ENCODE measurements around the gene IFNLR1. TPM values are rescaled to one million over a fixed set of nuclear protein-coding genes. Genes with fewer than 3 reads are reported as not detected.

Gene IFNLR1
- total and polyA plus RNA-seq, 2 experiments from 2014 or later: 6.4 to 7.5 TPM

GRCh38 chr1:24136956-24137539 is 50.0 kb downstream of the IFNLR1 start:
- TF ChIP-seq CTCF (IDR thresholded peaks at IDR 0.05; ENCODE audit: poor library complexity) (no peak), EZH2phosphoT487 (IDR thresholded peaks at IDR 0.05; ENCODE audit: low read depth, severe bottlenecking, unreplicated experiment) (no peak), EZH2 (IDR thresholded peaks at IDR 0.05; ENCODE audit: borderline replicate concordance) (no peak)
- H3K79me2 ChIP-seq: no peaks in the 10 kb centered on the region
- no peaks in the 10 kb centered on the region for H3K36me3 ChIP-seq (replicated peaks; ENCODE audit: insufficient read depth, low read depth)
- H3K27ac ChIP-seq: no peak overlapping the region
- H3K27me3 ChIP-seq: no peaks in the 10 kb centered on the region
- H4K20me1 ChIP-seq (ENCODE audit: insufficient read depth, poor library complexity, severe bottlenecking): no peaks in the 10 kb centered on the region
- WGBS (ENCODE audit: low lambda C conversion rate, missing lambda C conversion rate): 90% methylated on average over 15 of the region's 15 CpGs
- H3K9me3 ChIP-seq (ENCODE audit: low read depth): no peaks in the 10 kb centered on the region
- H3K4me2 ChIP-seq: no peak overlapping the region
- no peak overlapping the region for H3K4me3 ChIP-seq
- DNase-seq (ENCODE audit: low spot score): no peak
- peaks cover 3% of the 10 kb centered on the region for H3K4me1 ChIP-seq (ENCODE audit: insufficient read depth)
- H3K9me2 ChIP-seq (replicated peaks; ENCODE audit: insufficient read depth): no peaks in the 10 kb centered on the region
- no peak overlapping the region for H2AFZ ChIP-seq

DNA sequence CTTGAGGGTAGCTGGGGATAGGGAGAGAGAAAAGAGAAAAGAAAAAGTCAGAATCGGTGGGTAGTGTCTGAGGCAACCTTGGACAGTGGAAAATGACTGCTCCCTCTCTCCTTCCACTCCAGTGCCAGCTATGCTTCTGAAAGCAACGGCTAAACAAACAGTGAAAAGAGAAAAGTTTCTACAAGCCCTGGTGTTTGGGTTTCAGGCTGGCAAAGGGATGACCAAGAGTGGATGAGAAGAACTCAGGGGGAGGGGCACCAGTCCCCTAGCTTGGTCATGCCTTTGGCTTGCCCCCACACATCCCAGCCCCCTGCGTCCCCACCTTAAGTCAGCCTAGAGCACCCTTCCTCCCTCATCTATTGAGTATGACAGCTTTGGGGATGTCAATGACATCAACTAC is 52.7 kb downstream of the IFNLR1 start:
- H4K20me1 ChIP-seq (ENCODE audit: insufficient read depth, poor library complexity, severe bottlenecking): no peaks in the 10 kb centered on the region
- WGBS (ENCODE audit: low lambda C conversion rate, missing lambda C conversion rate): 88% methylated on average over 3 of the region's 3 CpGs
- DNase-seq (ENCODE audit: low spot score): no peak
- H3K79me2 ChIP-seq: no peaks in the 10 kb centered on the region
- H2AFZ ChIP-seq: no peak overlapping the region
- no peak overlapping the region for H3K27ac ChIP-seq
- no peaks in the 10 kb centered on the region for H3K4me1 ChIP-seq (ENCODE audit: insufficient read depth)
- no peaks in the 10 kb centered on the region for H3K9me2 ChIP-seq (replicated peaks; ENCODE audit: insufficient read depth)
- no peaks in the 10 kb centered on the region for H3K36me3 ChIP-seq (replicated peaks; ENCODE audit: insufficient read depth, low read depth)
- TF ChIP-seq CTCF (IDR thresholded peaks at IDR 0.05; ENCODE audit: poor library complexity) (no peak), EZH2 (IDR thresholded peaks at IDR 0.05; ENCODE audit: borderline replicate concordance) (no peak), EZH2phosphoT487 (IDR thresholded peaks at IDR 0.05; ENCODE audit: low read depth, severe bottlenecking, unreplicated experiment) (no peak)
- H3K9me3 ChIP-seq (ENCODE audit: low read depth): no peaks in the 10 kb centered on the region
- no peaks in the 10 kb centered on the region for H3K27me3 ChIP-seq
- H3K4me3 ChIP-seq: no peak overlapping the region
- no peak overlapping the region for H3K4me2 ChIP-seq

DNA sequence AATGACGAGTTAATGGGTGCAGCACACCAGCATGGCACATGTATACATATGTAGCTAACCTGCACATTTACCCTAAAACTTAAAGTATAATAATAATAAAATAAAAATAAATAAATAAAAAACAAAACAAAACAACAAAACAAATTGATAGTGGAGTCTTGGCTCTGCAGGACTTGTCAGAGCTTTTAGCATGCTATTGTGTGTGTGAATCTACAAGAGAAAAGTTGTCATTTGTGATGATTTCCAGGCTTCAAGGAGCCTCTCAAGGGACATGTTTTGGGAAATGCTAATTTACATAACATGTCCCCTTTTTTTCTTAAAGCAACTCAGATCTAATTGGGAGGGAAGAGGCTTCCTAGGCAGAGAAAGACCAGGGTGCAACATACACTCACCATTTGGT is 53.3 kb downstream of the IFNLR1 start:
- Histone ChIP-seq H3K27ac (no peak overlapping the region), H4K20me1 (ENCODE audit: insufficient read depth, poor library complexity, severe bottlenecking) (no peaks in the 10 kb centered on the region), H3K9me2 (replicated peaks; ENCODE audit: insufficient read depth) (no peaks in the 10 kb centered on the region), H2AFZ (no peak overlapping the region), H3K4me3 (no peak overlapping the region), H3K9me3 (ENCODE audit: low read depth) (no peaks in the 10 kb centered on the region), H3K4me1 (ENCODE audit: insufficient read depth) (no peaks in the 10 kb centered on the region), H3K4me2 (no peak overlapping the region), H3K27me3 (no peaks in the 10 kb centered on the region), H3K36me3 (replicated peaks; ENCODE audit: insufficient read depth, low read depth) (no peaks in the 10 kb centered on the region), H3K79me2 (no peaks in the 10 kb centered on the region)
- no peak for TF ChIP-seq EZH2 (IDR thresholded peaks at IDR 0.05; ENCODE audit: borderline replicate concordance)
- no peak for DNase-seq (ENCODE audit: low spot score)
- 95% methylated on average over 1 of the region's 1 CpG for WGBS (ENCODE audit: low lambda C conversion rate, missing lambda C conversion rate)

- Histone ChIP-seq H3K27ac (no peak overlapping the region), H3K4me1 (ENCODE audit: insufficient read depth) (no peaks in the 10 kb centered on the region)
- 94% methylated on average over 3 of the region's 3 CpGs for WGBS (ENCODE audit: low lambda C conversion rate, missing lambda C conversion rate)
Measured at GRCh38 chr1:24130385-24130784, 56.7 kb downstream of the IFNLR1 start.

More at GRCh38 chr1:24130385-24130784, 56.7 kb downstream of the IFNLR1 start:
- H3K27me3 ChIP-seq: no peaks in the 10 kb centered on the region
- no peak for DNase-seq (ENCODE audit: low spot score)
- H2AFZ ChIP-seq: no peak overlapping the region
- TF ChIP-seq CTCF (IDR thresholded peaks at IDR 0.05; ENCODE audit: poor library complexity): no peak
- TF ChIP-seq EZH2 (IDR thresholded peaks at IDR 0.05; ENCODE audit: borderline replicate concordance): no peak
- TF ChIP-seq EZH2phosphoT487 (IDR thresholded peaks at IDR 0.05; ENCODE audit: low read depth, severe bottlenecking, unreplicated experiment): no peak
- no peaks in the 10 kb centered on the region for H4K20me1 ChIP-seq (ENCODE audit: insufficient read depth, poor library complexity, severe bottlenecking)
- no peaks in the 10 kb centered on the region for H3K9me3 ChIP-seq (ENCODE audit: low read depth)
- H3K36me3 ChIP-seq (replicated peaks; ENCODE audit: insufficient read depth, low read depth): no peaks in the 10 kb centered on the region
- no peak overlapping the region for H3K4me2 ChIP-seq
- H3K79me2 ChIP-seq: no peaks in the 10 kb centered on the region
- no peak overlapping the region for H3K4me3 ChIP-seq
- H3K9me2 ChIP-seq (replicated peaks; ENCODE audit: insufficient read depth): no peaks in the 10 kb centered on the region
